Activated T-cell treated with anti-CD3 and anti-CD28 coated beads, Interleukin-2, amount 50 U/mL, for 24 hours (primary cell): ENCODE data around the gene ARPC4.
"Not testable (repeated sequence)": the region's sequence is repeated elsewhere in the genome, so short reads cannot be mapped to it uniquely, and the experiment has no call there.

Experiments
- DNase-seq: peaks from one replicate; pipeline ENCODE4 v3.0.0-alpha.2; 2020
- H3K27ac Mint-ChIP-seq: 2 replicates; pipeline ENCODE4 v1.8.0; 2020; ENCODE audit warnings: mild to moderate bottlenecking, mixed read lengths
- H3K27me3 Mint-ChIP-seq: 2 replicates; pipeline ENCODE4 v1.8.0; 2020; ENCODE audit warnings: mixed read lengths
- H3K36me3 Mint-ChIP-seq: 2 replicates; pipeline ENCODE4 v1.8.0; 2020; ENCODE audit warnings: low read depth, mixed read lengths
- H3K4me1 Mint-ChIP-seq: 2 replicates; pipeline ENCODE4 v1.8.0; 2020; ENCODE audit warnings: low read depth, mixed read lengths
- H3K4me3 Mint-ChIP-seq: 2 replicates; pipeline ENCODE4 v1.8.0; 2020; ENCODE audit warnings: mild to moderate bottlenecking, moderate library complexity, mixed read lengths
- H3K9me3 Mint-ChIP-seq: 2 replicates; pipeline ENCODE4 v1.8.0; 2020; ENCODE audit warnings: mixed read lengths

Gene ARPC4

GRCh38 chr3:9834520-9835380 lies 41.9 kb downstream of the ARPC4 start:
- Mint-ChIP-seq H3K27ac (no peak overlapping the region), H3K4me1 (peaks cover 6% of the 10 kb centered on the region), H3K9me3 (no peaks in the 10 kb centered on the region), H3K4me3 (no peak overlapping the region), H3K36me3 (peaks cover 85% of the 10 kb centered on the region), H3K27me3 (no peaks in the 10 kb centered on the region)
- DNase-seq: no peak

DNA sequence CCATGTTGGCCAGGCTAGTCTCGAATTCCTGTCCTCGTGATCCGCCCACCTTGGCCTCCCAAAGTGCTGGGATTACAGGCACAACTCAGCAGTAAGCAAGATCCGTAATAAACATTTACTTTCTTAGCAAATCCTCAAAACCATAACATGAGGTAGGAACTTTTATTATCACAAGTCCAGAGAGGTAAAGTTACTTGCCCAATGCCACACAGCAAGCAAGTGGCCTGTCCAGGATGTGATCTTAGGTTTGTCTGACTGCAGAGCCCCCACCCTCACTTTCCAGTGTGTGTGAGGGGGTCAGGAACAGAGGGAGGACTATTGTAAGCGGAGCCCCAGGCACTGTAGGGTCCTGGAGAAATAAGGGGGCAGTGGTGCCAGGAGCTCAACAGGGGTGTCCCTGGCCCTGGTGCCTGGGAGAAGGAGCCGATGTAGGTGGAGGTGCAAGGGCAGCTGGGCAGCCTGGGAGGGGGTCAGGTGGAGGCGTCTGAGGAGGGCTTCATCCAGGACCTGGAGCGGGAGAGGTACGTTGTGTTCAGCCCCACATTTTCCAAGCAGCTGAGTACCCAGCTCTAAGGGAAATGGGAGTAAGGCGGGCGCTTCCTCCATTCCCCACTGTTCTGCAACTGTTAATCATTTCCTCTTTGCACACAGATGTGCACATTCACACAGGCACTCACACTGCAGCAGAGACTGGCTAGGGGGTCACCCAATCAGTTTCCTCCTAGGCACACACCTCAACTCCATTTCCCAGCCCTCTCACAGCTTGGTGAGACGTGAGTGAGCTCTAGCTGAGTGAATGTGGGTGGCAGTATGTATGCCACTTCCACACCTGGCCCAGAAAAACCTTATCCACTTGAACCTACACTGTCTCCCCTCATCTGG lies 45.1 kb downstream of the ARPC4 start:
- no peak for DNase-seq
- H3K36me3 Mint-ChIP-seq: peaks cover 90% of the 10 kb centered on the region
- peaks cover 14% of the 10 kb centered on the region for H3K4me1 Mint-ChIP-seq
- H3K4me3 Mint-ChIP-seq: no peak overlapping the region
- H3K9me3 Mint-ChIP-seq: no peaks in the 10 kb centered on the region
- no peaks in the 10 kb centered on the region for H3K27me3 Mint-ChIP-seq
- peak overlapping the region; percentile 60 for H3K27ac Mint-ChIP-seq

GRCh38 chr3:9838856-9839255 lies 46.0 kb downstream of the ARPC4 start:
- Mint-ChIP-seq H3K27me3 (no peaks in the 10 kb centered on the region), H3K27ac (no peak overlapping the region), H3K4me1 (peaks cover 16% of the 10 kb centered on the region), H3K36me3 (peaks cover 91% of the 10 kb centered on the region), H3K4me3 (no peak overlapping the region), H3K9me3 (no peaks in the 10 kb centered on the region)
- no peak for DNase-seq

DNA sequence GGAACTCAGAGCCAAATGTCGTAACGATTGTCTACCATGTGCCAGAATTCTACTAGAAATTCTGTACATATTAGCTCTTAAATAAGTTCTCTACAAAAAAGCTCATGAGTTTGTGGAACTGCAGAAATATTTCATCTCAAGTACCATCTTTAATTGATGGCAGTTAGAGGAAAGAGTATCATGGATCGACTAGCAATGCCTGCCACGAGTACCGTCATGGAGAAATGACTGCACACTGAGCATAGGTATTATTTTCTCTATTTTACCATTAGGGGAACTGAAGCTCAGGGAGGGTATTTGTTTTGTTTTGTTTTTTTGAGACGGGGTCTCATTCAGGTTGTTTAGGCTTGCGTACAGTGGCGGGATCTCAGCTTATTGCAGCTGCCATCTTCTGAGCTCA lies 48.1 kb downstream of the ARPC4 start:
- H3K4me1 Mint-ChIP-seq: peaks cover 30% of the 10 kb centered on the region
- DNase-seq: no peak
- no peaks in the 10 kb centered on the region for H3K27me3 Mint-ChIP-seq
- peaks cover 71% of the 10 kb centered on the region for H3K36me3 Mint-ChIP-seq
- peak overlapping the region; percentile 61 for H3K27ac Mint-ChIP-seq
- H3K4me3 Mint-ChIP-seq: no peak overlapping the region
- H3K9me3 Mint-ChIP-seq: no peaks in the 10 kb centered on the region

GRCh38 chr3:9843715-9844438 lies 51.0 kb downstream of the ARPC4 start, which contains the start of gene RPUSD3:
TSS of gene RPUSD3 (minus strand) at chr3:9844008. CDS start at chr3:9843990, 18 bp downstream.
- Mint-ChIP-seq H3K36me3 (peaks cover 47% of the 10 kb centered on the region), H3K4me1 (peaks cover 33% of the 10 kb centered on the region), H3K27ac (peak within 1 kb of the TSS; percentile 97), H3K4me3 (peak within 1 kb of the TSS; percentile 100), H3K9me3 (no peaks in the 10 kb centered on the region), H3K27me3 (no peaks in the 10 kb centered on the region)
- DNase-seq: peak; percentile 99

GRCh38 chr3:9846231-9846630 lies 53.3 kb downstream of the ARPC4 start:
- no peak for DNase-seq
- Mint-ChIP-seq H3K27me3 (no peaks in the 10 kb centered on the region), H3K36me3 (peaks cover 23% of the 10 kb centered on the region), H3K27ac (peak overlapping the region; percentile 29), H3K4me3 (no peak overlapping the region), H3K4me1 (peaks cover 29% of the 10 kb centered on the region), H3K9me3 (no peaks in the 10 kb centered on the region)

GRCh38 chr3:9846931-9847488 lies 54.1 kb downstream of the ARPC4 start:
- DNase-seq: no peak
- H3K9me3 Mint-ChIP-seq: no peaks in the 10 kb centered on the region
- no peak overlapping the region for H3K4me3 Mint-ChIP-seq
- no peak overlapping the region for H3K27ac Mint-ChIP-seq
- H3K27me3 Mint-ChIP-seq: peaks cover 4% of the 10 kb centered on the region
- H3K36me3 Mint-ChIP-seq: peaks cover 15% of the 10 kb centered on the region
- peaks cover 26% of the 10 kb centered on the region for H3K4me1 Mint-ChIP-seq

GRCh38 chr3:9847870-9848269 lies 55.0 kb downstream of the ARPC4 start:
- H3K4me3 Mint-ChIP-seq, H3K27ac Mint-ChIP-seq, H3K27me3 Mint-ChIP-seq, H3K9me3 Mint-ChIP-seq, H3K36me3 Mint-ChIP-seq, DNase-seq: not testable (repeated sequence)
- H3K4me1 Mint-ChIP-seq: peaks cover 19% of the 10 kb centered on the region

DNA sequence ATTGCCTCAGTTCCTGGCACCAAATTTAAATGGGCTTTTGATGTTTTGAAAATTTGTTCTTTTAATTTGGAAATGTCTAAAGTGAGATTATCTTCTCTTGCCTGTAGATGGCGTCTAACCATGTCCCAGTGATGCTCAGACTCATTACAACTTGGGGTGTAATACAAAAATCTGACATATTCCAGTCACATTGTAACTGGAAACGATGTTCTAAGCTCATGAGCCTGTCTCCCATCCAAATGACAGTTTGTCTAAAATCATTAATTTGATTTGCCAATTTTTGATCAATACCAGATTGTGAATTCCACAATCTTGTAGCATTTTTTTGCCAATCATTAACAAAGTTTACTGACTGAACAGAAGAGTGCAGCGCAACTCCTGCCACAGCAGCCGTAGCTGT lies 56.0 kb downstream of the ARPC4 start:
- DNase-seq: not testable (repeated sequence)

GRCh38 chr3:9851383-9851782 lies 58.5 kb downstream of the ARPC4 start:
- not testable (repeated sequence) for DNase-seq, H3K4me3 Mint-ChIP-seq, H3K27me3 Mint-ChIP-seq, H3K4me1 Mint-ChIP-seq, H3K27ac Mint-ChIP-seq, H3K9me3 Mint-ChIP-seq, H3K36me3 Mint-ChIP-seq

More for the DNA sequence above, 56.0 kb downstream of the ARPC4 start:
- not testable (repeated sequence) for H3K27ac Mint-ChIP-seq, H3K36me3 Mint-ChIP-seq, H3K4me3 Mint-ChIP-seq, H3K27me3 Mint-ChIP-seq, H3K9me3 Mint-ChIP-seq
- H3K4me1 Mint-ChIP-seq: peaks cover 21% of the 10 kb centered on the region

DNA sequence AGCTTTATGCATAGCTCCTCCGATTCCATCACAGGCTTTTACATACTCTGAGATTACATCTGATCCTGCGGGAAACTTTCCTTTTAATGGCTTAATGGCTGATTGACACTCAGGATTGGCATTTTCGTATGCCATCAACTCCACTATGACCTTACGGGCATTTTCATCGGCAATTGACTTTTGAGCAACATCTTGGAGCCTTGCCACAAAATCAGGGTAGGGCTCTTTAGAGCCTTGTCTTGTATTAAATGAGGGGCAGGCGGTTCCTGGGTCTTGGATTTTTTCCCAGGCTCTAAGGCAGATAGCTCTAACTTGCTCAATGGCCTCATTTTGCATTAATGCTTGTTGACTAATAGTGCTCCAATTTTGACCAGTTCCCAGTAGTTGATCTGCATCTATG lies 59.0 kb downstream of the ARPC4 start:
- not testable (repeated sequence) for H3K9me3 Mint-ChIP-seq, H3K27ac Mint-ChIP-seq, H3K36me3 Mint-ChIP-seq, DNase-seq, H3K27me3 Mint-ChIP-seq, H3K4me1 Mint-ChIP-seq, H3K4me3 Mint-ChIP-seq

DNA sequence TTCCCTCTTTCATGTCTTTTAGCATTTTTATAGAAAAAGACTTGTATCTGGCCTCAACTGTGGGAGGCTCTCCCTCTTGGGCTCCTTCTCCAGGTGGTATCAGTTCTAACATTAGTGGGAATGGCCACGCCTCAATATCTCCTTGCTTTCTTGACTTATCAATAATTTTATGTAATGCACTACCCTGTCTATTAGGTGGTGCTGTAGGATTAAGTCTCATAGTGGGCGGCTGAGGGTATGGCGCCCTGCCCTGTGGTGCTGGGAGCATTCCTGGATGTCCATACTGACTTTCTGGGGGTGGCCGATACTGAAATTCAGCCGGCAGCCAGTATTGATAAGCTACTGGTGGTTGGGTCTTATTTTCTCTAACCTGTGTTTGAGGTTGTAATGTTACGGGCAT lies 59.6 kb downstream of the ARPC4 start:
- peaks cover 8% of the 10 kb centered on the region for H3K4me1 Mint-ChIP-seq
- no peaks in the 10 kb centered on the region for H3K36me3 Mint-ChIP-seq
- DNase-seq: no peak
- no peak overlapping the region for H3K27ac Mint-ChIP-seq
- H3K4me3 Mint-ChIP-seq: no peak overlapping the region
- H3K9me3 Mint-ChIP-seq: no peaks in the 10 kb centered on the region
- H3K27me3 Mint-ChIP-seq: peaks cover 4% of the 10 kb centered on the region

DNA sequence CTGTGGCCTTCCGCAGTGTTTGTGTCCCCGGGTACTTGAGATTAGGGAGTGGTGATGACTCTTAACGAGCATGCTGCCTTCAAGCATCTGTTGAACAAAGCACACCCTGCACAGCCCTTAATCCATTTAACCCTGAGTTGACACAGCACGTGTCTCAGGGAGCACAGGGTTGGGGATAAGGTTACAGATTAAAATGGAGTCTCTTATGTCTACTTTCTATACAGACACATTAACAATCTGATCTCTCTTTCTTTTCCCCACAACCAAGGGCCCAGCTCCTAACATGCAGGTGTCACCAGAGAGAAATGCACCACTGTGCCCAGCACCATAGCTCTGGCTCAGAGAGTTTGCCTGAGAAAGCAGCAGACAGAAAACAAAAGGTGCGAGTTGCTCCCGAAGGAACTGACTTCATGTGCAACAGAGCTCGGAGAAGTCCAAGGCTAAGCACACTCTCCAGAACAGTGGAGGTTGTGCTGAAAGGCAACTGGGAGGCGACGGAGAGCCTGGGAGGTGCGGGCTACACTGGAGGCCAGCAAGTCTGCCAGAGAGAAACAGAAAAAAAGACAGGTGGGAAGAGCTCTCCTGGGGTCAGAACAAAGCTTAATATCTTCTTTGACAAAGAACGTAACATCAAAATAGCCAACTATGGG lies 61.5 kb downstream of the ARPC4 start:
- not testable (repeated sequence) for DNase-seq, H3K9me3 Mint-ChIP-seq, H3K4me1 Mint-ChIP-seq, H3K36me3 Mint-ChIP-seq, H3K27me3 Mint-ChIP-seq, H3K4me3 Mint-ChIP-seq, H3K27ac Mint-ChIP-seq

- Mint-ChIP-seq H3K27me3 (peaks cover 4% of the 10 kb centered on the region), H3K4me3 (no peak overlapping the region), H3K36me3 (no peaks in the 10 kb centered on the region), H3K9me3 (no peaks in the 10 kb centered on the region), H3K27ac (no peak overlapping the region), H3K4me1 (peaks cover 5% of the 10 kb centered on the region)
- DNase-seq: no peak
Measured at GRCh38 chr3:9855594-9855993, 62.7 kb downstream of the ARPC4 start.
